SK-N-SH (cell line): ENCODE data around the gene LOXL4.

ENCODE experiments used
- CHD2 ChIP-seq: fragments of 150-350 bp; IDR thresholded peaks from 2 replicates; pipeline ENCODE4 v1.6.1; 2018; ENCODE audit warnings: low read length; ENCODE audit not compliant: partially characterized antibody
- EP300 ChIP-seq, 2 experiments: IDR thresholded peaks; 2 replicates each; pipeline versions ENCODE4 v1.4.0 to v1.6.1; 2012; ENCODE audit warnings: borderline replicate concordance in 1 of 2, low read depth in 1 of 2, low read length in 1 of 2
- EZH2phosphoT487 ChIP-seq: fragments of 200-600 bp; sonication (generic); IDR thresholded peaks from 2 replicates; pipeline ENCODE4 v1.6.1; 2017; ENCODE audit warnings: low read depth, mixed run types, mild to moderate bottlenecking, antibody characterized with exemption, moderate library complexity, borderline replicate concordance
- GABPA ChIP-seq: IDR thresholded peaks from 2 replicates; pipeline ENCODE4 v1.4.0; 2012; ENCODE audit warnings: low read depth, mild to moderate bottlenecking
- PBX3 ChIP-seq: IDR thresholded peaks from 2 replicates; pipeline ENCODE4; 2012
- POLR2AphosphoS5 ChIP-seq: IDR thresholded peaks from 2 replicates; pipeline ENCODE4 v1.6.1; 2012; ENCODE audit warnings: low read depth, low read length
- REST ChIP-seq: IDR thresholded peaks from 2 replicates; pipeline ENCODE4 v1.6.1; 2012; ENCODE audit warnings: mild to moderate bottlenecking, low read depth, low read length, moderate library complexity
- TF ChIP-seq, protein P1 (sequence below): fragments of 200-600 bp; sonication (generic); IDR thresholded peaks from 2 replicates; pipeline ENCODE4 v1.6.1; 2017; ENCODE audit warnings: antibody characterized with exemption, mild to moderate bottlenecking, moderate library complexity

GRCh38 chr10:98236862-98237261 lies 31.1 kb downstream of the LOXL4 start:
- TF ChIP-seq, protein P1, sequence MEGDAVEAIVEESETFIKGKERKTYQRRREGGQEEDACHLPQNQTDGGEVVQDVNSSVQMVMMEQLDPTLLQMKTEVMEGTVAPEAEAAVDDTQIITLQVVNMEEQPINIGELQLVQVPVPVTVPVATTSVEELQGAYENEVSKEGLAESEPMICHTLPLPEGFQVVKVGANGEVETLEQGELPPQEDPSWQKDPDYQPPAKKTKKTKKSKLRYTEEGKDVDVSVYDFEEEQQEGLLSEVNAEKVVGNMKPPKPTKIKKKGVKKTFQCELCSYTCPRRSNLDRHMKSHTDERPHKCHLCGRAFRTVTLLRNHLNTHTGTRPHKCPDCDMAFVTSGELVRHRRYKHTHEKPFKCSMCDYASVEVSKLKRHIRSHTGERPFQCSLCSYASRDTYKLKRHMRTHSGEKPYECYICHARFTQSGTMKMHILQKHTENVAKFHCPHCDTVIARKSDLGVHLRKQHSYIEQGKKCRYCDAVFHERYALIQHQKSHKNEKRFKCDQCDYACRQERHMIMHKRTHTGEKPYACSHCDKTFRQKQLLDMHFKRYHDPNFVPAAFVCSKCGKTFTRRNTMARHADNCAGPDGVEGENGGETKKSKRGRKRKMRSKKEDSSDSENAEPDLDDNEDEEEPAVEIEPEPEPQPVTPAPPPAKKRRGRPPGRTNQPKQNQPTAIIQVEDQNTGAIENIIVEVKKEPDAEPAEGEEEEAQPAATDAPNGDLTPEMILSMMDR = no peak
- TF ChIP-seq POLR2AphosphoS5 = no peak
- TF ChIP-seq CHD2 = no peak
- TF ChIP-seq GABPA = no peak
- no peak for TF ChIP-seq EP300 (IDR thresholded peaks at IDR 0.05; ENCODE audit: borderline replicate concordance in 1 of 2, low read depth in 1 of 2, low read length in 1 of 2)
- TF ChIP-seq REST = no peak
- no peak for TF ChIP-seq PBX3
- no peak for TF ChIP-seq EZH2phosphoT487
